BJ (cell line): ENCODE data around the gene MAN2A2. TPM values are rescaled to one million over a fixed set of nuclear protein-coding genes. Genes with fewer than 3 reads are reported as not detected.

Experiments used
- CTCF ChIA-PET: fragments of 350-600 bp; formaldehyde crosslinking; extraction: SDS; loops from one replicate; lab custom pipeline; 2021; ENCODE audit warnings: antibody characterized with exemption, inconsistent platforms; lab: Yijun Ruan, JAX
- POLR2A ChIA-PET: fragments of 300-600 bp; sonication (Branson Sonifier 250); formaldehyde crosslinking; extraction: SDS; loops from one replicate; lab custom pipeline; 2021; ENCODE audit warnings: antibody characterized with exemption; lab: Charles Lee
- DNase-seq: peaks from one replicate; pipeline ENCODE4 v3.0.0-alpha.2; 2011; ENCODE audit warnings: low read depth
- H3K27me3 ChIP-seq: 2 replicates; pipeline ENCODE4 v1.6.0; 2011; ENCODE audit warnings: low read length; ENCODE audit not compliant: control insufficient read depth, insufficient read depth
- H3K36me3 ChIP-seq: 2 replicates; pipeline ENCODE4 v1.5.1; 2011; ENCODE audit warnings: low read length; ENCODE audit not compliant: control insufficient read depth, insufficient read depth
- H3K4me3 ChIP-seq: 2 replicates; pipeline ENCODE4 v1.5.1; 2011; ENCODE audit warnings: low read depth, mild to moderate bottlenecking, control low read depth, low read length
- polyA plus RNA-seq: library from polyadenylated mRNA; depleted of rRNA; stranded (reverse); fragments of >200 nt; gene quantifications from 2 replicates; pipeline ENCODE4 v1.2.3, GENCODE V29; 2011
- TF ChIP-seq, protein P1 (sequence below): IDR thresholded peaks from 2 replicates; pipeline ENCODE4 v1.5.1; 2011; ENCODE audit warnings: low read depth, mild to moderate bottlenecking, control low read depth, inconsistent platforms, low read length, moderate library complexity; ENCODE audit not compliant: insufficient read depth

The MAN2A2 gene
- polyA plus RNA-seq, 1 experiment, result 40.4 TPM

DNA sequence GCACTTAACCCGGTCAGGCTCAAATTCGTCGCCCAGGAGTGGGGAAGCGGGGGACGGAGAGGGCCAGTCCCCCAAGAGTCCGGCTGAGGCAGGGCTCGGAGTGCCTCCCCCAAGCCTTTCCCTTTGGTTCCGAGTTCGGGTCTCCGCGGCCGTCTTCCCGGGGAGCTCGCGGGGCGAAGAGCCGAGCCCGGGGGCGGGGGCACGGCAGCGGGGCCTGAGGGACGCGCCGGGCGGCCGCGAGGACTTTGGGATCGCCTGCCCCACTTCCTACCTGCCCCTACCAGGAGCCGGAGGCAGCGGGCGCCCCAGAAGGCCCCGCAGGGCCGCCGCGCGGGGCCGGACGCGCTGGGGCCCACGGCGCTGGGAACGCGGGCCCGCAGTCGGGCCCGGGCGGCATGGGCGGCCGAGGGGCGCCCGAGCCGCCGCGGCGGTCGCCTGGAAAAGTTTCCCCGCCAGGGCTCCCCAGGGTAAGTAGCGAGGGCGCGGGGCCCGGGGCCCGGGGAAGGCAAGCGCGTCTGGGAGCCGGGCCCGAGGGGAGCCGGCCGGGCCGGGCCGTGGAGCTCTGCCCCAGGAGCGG, 31.9 kb upstream of the MAN2A2 start:
- DNase-seq, result no peak
- ChIA-PET POLR2A (no interaction called here), CTCF (interaction anchor here (0.8 to 2.3 kb wide), 2 partner anchors 14 to 61 kb away, joined by 3 to 10 read pairs; partner anchors contain the start of gene HDDC3)

DNA sequence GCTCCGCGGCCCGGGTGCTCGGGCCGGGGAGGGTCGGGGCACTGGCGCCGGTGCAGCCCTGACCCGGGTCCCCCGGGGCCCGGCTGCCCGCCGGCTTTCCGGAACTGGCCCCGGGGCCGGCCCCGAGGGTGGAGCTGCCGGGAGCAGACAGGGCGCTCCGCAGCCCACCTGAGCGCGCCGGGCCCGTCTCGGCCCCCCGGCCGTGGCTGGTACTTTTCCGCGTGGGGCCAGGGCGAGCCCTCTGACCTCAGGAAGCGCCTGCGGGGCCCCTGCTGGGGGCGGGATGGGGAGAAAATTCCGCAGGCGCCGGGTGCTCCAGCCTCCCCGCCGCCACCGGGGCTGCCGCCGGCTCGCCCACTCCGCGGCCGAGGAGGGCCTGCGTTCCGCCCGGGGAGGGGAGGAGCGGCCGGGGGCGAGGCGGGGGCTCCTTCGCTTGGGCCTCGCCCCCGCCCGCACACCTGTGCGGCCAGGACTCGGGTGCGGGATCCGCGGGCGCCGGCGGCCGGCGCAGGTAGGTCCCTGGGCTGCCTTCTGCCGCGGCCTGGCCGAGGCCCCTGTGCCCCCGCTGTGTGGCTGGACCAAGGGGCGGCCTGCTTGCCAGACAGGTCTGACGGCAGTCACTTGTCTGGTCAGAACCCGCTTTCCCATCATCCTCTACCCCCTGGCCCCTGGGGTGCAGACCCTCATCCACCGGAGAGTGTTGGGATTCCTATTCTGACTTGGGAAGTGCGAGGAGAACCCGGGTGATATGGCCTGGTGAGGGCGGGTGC, 31.2 kb upstream of the MAN2A2 start:
- Histone ChIP-seq H3K4me3 (peak overlapping the region; percentile 71), H3K36me3 (peaks cover 12% of the 10 kb centered on the region), H3K27me3 (no peaks in the 10 kb centered on the region)
- ChIA-PET CTCF (interaction anchor here (0.8 to 2.3 kb wide), 2 partner anchors 14 to 60 kb away, joined by 3 to 10 read pairs; partner anchors contain the start of gene HDDC3), POLR2A (interaction anchor here (0.6 kb wide), 1 partner anchor 1286 kb away, joined by 5 read pairs; no protein-coding TSS in a partner anchor)
- no peak for DNase-seq
- TF ChIP-seq, protein P1, sequence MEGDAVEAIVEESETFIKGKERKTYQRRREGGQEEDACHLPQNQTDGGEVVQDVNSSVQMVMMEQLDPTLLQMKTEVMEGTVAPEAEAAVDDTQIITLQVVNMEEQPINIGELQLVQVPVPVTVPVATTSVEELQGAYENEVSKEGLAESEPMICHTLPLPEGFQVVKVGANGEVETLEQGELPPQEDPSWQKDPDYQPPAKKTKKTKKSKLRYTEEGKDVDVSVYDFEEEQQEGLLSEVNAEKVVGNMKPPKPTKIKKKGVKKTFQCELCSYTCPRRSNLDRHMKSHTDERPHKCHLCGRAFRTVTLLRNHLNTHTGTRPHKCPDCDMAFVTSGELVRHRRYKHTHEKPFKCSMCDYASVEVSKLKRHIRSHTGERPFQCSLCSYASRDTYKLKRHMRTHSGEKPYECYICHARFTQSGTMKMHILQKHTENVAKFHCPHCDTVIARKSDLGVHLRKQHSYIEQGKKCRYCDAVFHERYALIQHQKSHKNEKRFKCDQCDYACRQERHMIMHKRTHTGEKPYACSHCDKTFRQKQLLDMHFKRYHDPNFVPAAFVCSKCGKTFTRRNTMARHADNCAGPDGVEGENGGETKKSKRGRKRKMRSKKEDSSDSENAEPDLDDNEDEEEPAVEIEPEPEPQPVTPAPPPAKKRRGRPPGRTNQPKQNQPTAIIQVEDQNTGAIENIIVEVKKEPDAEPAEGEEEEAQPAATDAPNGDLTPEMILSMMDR, result no peak

More for the DNA sequence above, 31.9 kb upstream of the MAN2A2 start:
- Histone ChIP-seq H3K4me3 (peak overlapping the region; percentile 71), H3K36me3 (peaks cover 7% of the 10 kb centered on the region; the same call in 1 of the 2 replicates), H3K27me3 (no peaks in the 10 kb centered on the region)
- TF ChIP-seq, protein P1, result no peak

DNA sequence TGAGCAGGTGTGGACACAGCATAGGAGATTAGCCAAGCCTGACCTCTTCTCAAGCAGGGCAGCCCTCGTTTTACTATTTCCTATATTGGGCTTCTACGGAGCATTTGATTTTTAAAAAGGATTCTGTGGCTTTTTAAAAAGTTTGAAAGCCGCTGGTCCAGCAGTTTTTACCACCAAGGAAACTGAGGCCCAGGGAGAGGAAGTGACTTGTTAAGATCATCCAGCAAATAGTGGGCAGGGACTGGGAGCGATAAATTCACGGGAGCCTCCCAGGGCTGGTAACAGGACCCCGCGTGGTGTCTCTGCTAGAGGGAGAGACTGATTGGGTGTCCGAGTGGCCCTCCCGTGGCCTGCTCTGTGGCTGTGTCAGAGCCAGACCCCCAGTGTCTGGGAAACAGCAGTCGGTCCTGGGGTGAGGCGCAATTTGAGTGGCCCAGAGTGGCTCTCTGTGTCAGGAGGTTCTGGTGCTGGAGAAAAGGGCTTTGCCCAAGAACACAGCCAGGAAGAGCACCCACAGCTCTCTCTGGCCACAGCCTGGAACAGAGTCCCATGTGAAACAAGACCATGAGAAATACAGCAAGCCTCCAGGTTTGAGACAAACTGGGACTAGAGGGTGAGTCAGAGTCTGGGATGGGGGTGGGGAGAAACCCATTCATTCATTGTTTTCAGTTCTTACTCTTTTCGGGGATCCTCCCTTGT, 30.5 kb upstream of the MAN2A2 start:
- ChIA-PET POLR2A (no interaction called here), CTCF (interaction anchor here (2.2 kb wide), 1 partner anchor 14 kb away, joined by 19 read pairs; no protein-coding TSS in a partner anchor)
- Histone ChIP-seq H3K27me3 (no peaks in the 10 kb centered on the region), H3K36me3 (peaks cover 16% of the 10 kb centered on the region), H3K4me3 (peak overlapping the region; percentile 71)
- no peak for DNase-seq
- TF ChIP-seq, protein P1, result no peak

DNA sequence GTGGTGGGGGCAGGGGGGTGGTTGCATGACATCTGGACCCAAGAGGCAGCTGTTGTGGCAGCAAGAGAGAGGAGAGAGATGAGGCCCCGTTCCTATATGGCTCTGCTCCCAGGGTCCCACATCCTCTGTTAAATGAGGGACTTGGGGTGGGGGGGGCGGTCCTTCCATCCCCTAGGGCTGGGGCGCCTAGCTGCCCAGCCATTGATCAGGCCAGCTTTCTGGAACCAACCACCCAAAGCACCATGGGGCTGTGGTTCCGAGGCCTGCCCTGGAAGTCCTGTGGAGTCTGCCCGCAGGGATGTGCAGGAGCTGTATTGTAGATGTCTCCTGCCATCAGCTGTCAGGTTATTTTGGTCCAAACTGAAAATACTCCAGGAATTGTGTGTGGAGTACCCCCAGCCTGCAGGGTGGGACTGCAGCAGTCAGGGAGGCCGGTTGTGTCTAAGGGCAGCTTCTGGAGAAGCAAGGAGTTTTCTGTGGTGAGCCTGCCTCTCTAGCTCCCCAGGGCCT, 29.6 kb upstream of the MAN2A2 start:
- CTCF ChIA-PET, result interaction anchor here (0.9 to 2.2 kb wide), 3 partner anchors 13 to 226 kb away, joined by 3 to 19 read pairs (median 4); no protein-coding TSS in a partner anchor
- TF ChIP-seq, protein P1, result no peak
- DNase-seq, result no peak
- H3K4me3 ChIP-seq, result no peak overlapping the region; the same call in 1 of the 2 replicates
- POLR2A ChIA-PET, result no interaction called here
- no peaks in the 10 kb centered on the region for H3K27me3 ChIP-seq
- peaks cover 22% of the 10 kb centered on the region for H3K36me3 ChIP-seq
